HepG2 (cell line): Measurements from ENCODE around the gene COL26A1. TPM values are rescaled to one million over a fixed set of nuclear protein-coding genes. Genes with fewer than 3 reads are reported as not detected.
A peak's percentile ranks its signal among the peaks of the same experiment; 100 is the strongest.

Source experiments
- ARNT ChIP-seq: fragments of 450-650 bp; IDR thresholded peaks from 2 replicates; pipeline ENCODE4 v1.6.1; 2017
- BCL6 ChIP-seq: IDR thresholded peaks from 2 replicates; pipeline ENCODE4 v1.6.1; 2016; ENCODE audit warnings: missing genetic modification reagents, missing compliant biosample characterization
- CBX2 ChIP-seq, 2 experiments: fragments of 200-600 bp in 1 of 2; sonication (generic); formaldehyde crosslinking in 1 of 2; IDR thresholded peaks; 2 replicates each; pipeline versions ENCODE4 v1.7.0 to v1.8.1; 2018 to 2022; ENCODE audit warnings: low read depth in 2 of 2, low read length in 1 of 2, mild to moderate bottlenecking in 1 of 2, missing genetic modification reagents in 1 of 2
- CBX5 ChIP-seq: sonication (generic); formaldehyde crosslinking; IDR thresholded peaks from 2 replicates; pipeline ENCODE4 v1.4.0; 2020; ENCODE audit warnings: missing genetic modification reagents, borderline replicate concordance
- ETV5 ChIP-seq: IDR thresholded peaks from 2 replicates; pipeline ENCODE4 v1.6.1; 2018; ENCODE audit warnings: missing biosample characterization, missing genetic modification reagents, inconsistent platforms, borderline replicate concordance
- GTF3A ChIP-seq: sonication (generic); formaldehyde crosslinking; conservative IDR thresholded peaks from 2 replicates; pipeline ENCODE4 v1.4.0; 2020; ENCODE audit warnings: mild to moderate bottlenecking, missing genetic modification reagents
- HCFC1 ChIP-seq: fragments of 150-350 bp; IDR thresholded peaks from 2 replicates; pipeline ENCODE4 v1.6.1; 2014; ENCODE audit warnings: low read depth, low read length
- KDM4B ChIP-seq: sonication (generic); formaldehyde crosslinking; IDR thresholded peaks from 2 replicates; pipeline ENCODE4 v1.4.0; 2020; ENCODE audit warnings: missing genetic modification reagents
- NR2F2 ChIP-seq: IDR thresholded peaks from 2 replicates; pipeline ENCODE4 v1.6.1; 2012; ENCODE audit warnings: low read depth, inconsistent platforms, borderline replicate concordance
- SMC3 ChIP-seq: IDR thresholded peaks from 2 replicates; pipeline ENCODE4 v1.6.1; 2011; ENCODE audit warnings: low read length, improper control_type of control experiment
- SRSF1 ChIP-seq: fragments of 200-400 bp; formaldehyde crosslinking; optimal IDR thresholded peaks from 2 replicates; pipeline ENCODE3; 2017; ENCODE audit warnings: mild to moderate bottlenecking, low read depth, low read length, moderate library complexity
- SSRP1 ChIP-seq: IDR thresholded peaks from 2 replicates; pipeline ENCODE4 v1.6.1; 2016; ENCODE audit warnings: control low read depth
- SUZ12 ChIP-seq: fragments of 150-350 bp; IDR thresholded peaks from 2 replicates; pipeline ENCODE4 v1.6.1; 2014; ENCODE audit warnings: low read depth, low read length
- ZFP41 ChIP-seq: sonication (generic); formaldehyde crosslinking; IDR thresholded peaks from 2 replicates; pipeline ENCODE4 v1.4.0; 2020; ENCODE audit warnings: mild to moderate bottlenecking, missing genetic modification reagents, borderline replicate concordance
- ZNF253 ChIP-seq: sonication (generic); formaldehyde crosslinking; IDR thresholded peaks from 2 replicates; pipeline ENCODE4 v1.8.0; 2022; ENCODE audit warnings: mild to moderate bottlenecking, missing genetic modification reagents, borderline replicate concordance
- ZNF709 ChIP-seq: sonication (generic); formaldehyde crosslinking; IDR thresholded peaks from 2 replicates; pipeline ENCODE4 v1.5.0; 2020; ENCODE audit warnings: mild to moderate bottlenecking, missing genetic modification reagents
- ZNF761 ChIP-seq: sonication (generic); formaldehyde crosslinking; conservative IDR thresholded peaks from 2 replicates; pipeline ENCODE4 v1.4.0; 2020; ENCODE audit warnings: mild to moderate bottlenecking, missing genetic modification reagents
- ZNF792 ChIP-seq: IDR thresholded peaks from 2 replicates; pipeline ENCODE4 v1.6.1; 2016
- ZSCAN31 ChIP-seq: sonication (generic); formaldehyde crosslinking; IDR thresholded peaks from 2 replicates; pipeline ENCODE4 v1.5.0; 2020; ENCODE audit warnings: low read depth, mild to moderate bottlenecking, missing genetic modification reagents
- polyA plus RNA-seq, 8 experiments: library from polyadenylated mRNA; depleted of rRNA in 3 of 8; stranded (reverse) in 7 of 8; unstranded in 1 of 8; fragments of >200 nt; fragmentation: Illumina TruSeq in 4 of 8; extraction: Trizol in 4 of 8; gene quantifications; 2 replicates each; pipeline versions ENCODE4 v1.2.1 to v1.2.3, GENCODE V29; 2011 to 2016; ENCODE audit warnings: low read depth in 4 of 8, missing spikeins in 1 of 8, mixed read lengths in 1 of 8; ENCODE audit not compliant: insufficient read depth in 1 of 8
- total RNA-seq, 5 experiments: library from RNA; depleted of rRNA; stranded (reverse); fragments of >200 nt; fragmentation: Illumina TruSeq; extraction: Trizol; gene quantifications; 2 replicates each; pipeline ENCODE4 v1.2.3, GENCODE V29; 2016; ENCODE audit warnings: low read depth in 1 of 5
- TF ChIP-seq, protein P1 (sequence below): sonication (generic); formaldehyde crosslinking; IDR thresholded peaks from 2 replicates; pipeline ENCODE4 v1.5.0; 2020; ENCODE audit warnings: mild to moderate bottlenecking, missing genetic modification reagents, borderline replicate concordance
- TF ChIP-seq, protein P2 (sequence below): fragments of 450-650 bp; IDR thresholded peaks from 2 replicates; pipeline ENCODE4 v1.6.1; 2017
- TF ChIP-seq, protein P3 (sequence below): sonication (generic); formaldehyde crosslinking; IDR thresholded peaks from 2 replicates; pipeline ENCODE4 v1.4.0; 2020; ENCODE audit warnings: missing genetic modification reagents

Gene COL26A1
- total and polyA plus RNA-seq, 2 of the 13 experiments (the other 11 are each of a cell fraction or from before 2014, with no cell fraction given), result 7.8 to 9.2 TPM

DNA sequence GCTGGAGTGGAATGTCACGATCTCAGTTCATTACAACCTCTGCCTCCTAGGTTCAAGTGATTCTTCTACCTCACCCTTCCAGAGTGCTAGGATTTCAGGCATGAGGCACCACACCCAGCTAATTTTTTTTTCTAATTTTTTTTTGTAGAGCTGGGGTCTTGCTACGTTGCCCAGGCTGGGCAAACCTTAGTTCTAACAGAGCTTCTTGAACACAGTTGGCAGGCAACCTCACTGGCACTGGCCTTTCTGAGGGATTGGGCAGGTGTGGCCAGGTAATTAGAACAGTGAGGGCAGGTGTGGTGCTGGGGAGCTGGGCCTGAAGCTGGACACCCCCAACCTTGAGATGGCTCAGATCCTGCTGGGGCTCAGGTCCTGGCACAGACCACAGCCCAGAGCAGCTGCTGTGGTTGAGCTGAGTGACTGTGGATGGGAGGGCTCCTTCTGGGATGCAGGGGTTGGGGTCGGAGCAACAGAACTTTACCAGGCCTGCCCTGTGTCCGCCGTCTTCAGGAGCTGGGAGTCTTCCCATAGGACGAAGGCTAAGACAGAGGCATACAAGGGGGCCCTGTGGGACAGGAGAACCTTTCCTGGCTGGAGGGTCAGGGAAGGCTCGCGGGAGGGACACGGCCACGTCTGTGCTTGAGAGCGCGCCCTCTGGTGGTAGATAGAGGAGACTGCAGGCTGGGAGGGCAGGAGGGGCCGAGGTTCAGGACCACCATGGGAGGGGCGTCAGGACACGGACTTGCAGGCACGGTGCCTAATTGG is 48.2 kb downstream of the COL26A1 start (continued):
- TF ChIP-seq, protein P1, sequence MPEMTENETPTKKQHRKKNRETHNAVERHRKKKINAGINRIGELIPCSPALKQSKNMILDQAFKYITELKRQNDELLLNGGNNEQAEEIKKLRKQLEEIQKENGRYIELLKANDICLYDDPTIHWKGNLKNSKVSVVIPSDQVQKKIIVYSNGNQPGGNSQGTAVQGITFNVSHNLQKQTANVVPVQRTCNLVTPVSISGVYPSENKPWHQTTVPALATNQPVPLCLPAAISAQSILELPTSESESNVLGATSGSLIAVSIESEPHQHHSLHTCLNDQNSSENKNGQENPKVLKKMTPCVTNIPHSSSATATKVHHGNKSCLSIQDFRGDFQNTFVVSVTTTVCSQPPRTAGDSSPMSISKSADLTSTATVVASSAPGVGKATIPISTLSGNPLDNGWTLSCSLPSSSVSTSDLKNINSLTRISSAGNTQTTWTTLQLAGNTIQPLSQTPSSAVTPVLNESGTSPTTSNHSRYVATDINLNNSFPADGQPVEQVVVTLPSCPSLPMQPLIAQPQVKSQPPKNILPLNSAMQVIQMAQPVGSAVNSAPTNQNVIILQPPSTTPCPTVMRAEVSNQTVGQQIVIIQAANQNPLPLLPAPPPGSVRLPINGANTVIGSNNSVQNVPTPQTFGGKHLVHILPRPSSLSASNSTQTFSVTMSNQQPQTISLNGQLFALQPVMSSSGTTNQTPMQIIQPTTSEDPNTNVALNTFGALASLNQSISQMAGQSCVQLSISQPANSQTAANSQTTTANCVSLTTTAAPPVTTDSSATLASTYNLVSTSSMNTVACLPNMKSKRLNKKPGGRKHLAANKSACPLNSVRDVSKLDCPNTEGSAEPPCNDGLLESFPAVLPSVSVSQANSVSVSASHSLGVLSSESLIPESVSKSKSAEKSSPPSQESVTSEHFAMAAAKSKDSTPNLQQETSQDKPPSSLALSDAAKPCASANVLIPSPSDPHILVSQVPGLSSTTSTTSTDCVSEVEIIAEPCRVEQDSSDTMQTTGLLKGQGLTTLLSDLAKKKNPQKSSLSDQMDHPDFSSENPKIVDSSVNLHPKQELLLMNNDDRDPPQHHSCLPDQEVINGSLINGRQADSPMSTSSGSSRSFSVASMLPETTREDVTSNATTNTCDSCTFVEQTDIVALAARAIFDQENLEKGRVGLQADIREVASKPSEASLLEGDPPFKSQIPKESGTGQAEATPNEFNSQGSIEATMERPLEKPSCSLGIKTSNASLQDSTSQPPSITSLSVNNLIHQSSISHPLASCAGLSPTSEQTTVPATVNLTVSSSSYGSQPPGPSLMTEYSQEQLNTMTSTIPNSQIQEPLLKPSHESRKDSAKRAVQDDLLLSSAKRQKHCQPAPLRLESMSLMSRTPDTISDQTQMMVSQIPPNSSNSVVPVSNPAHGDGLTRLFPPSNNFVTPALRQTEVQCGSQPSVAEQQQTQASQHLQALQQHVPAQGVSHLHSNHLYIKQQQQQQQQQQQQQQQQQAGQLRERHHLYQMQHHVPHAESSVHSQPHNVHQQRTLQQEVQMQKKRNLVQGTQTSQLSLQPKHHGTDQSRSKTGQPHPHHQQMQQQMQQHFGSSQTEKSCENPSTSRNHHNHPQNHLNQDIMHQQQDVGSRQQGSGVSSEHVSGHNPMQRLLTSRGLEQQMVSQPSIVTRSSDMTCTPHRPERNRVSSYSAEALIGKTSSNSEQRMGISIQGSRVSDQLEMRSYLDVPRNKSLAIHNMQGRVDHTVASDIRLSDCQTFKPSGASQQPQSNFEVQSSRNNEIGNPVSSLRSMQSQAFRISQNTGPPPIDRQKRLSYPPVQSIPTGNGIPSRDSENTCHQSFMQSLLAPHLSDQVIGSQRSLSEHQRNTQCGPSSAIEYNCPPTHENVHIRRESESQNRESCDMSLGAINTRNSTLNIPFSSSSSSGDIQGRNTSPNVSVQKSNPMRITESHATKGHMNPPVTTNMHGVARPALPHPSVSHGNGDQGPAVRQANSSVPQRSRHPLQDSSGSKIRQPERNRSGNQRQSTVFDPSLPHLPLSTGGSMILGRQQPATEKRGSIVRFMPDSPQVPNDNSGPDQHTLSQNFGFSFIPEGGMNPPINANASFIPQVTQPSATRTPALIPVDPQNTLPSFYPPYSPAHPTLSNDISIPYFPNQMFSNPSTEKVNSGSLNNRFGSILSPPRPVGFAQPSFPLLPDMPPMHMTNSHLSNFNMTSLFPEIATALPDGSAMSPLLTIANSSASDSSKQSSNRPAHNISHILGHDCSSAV (CRISPR knock-in tag), result no peak
- TF ChIP-seq, protein P2, sequence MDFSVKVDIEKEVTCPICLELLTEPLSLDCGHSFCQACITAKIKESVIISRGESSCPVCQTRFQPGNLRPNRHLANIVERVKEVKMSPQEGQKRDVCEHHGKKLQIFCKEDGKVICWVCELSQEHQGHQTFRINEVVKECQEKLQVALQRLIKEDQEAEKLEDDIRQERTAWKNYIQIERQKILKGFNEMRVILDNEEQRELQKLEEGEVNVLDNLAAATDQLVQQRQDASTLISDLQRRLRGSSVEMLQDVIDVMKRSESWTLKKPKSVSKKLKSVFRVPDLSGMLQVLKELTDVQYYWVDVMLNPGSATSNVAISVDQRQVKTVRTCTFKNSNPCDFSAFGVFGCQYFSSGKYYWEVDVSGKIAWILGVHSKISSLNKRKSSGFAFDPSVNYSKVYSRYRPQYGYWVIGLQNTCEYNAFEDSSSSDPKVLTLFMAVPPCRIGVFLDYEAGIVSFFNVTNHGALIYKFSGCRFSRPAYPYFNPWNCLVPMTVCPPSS, result no peak
- TF ChIP-seq ZNF761 (CRISPR knock-in tag), result 0 out of 2 replicates have a peak, but pooled peaks have one; percentile 26
- no peak for TF ChIP-seq ARNT
- TF ChIP-seq SRSF1, result no peak
- no peak for TF ChIP-seq SSRP1 (CRISPR knock-in tag)
- 0 out of 2 replicates have a peak, but pooled peaks have one; percentile 10 for TF ChIP-seq BCL6
- no peak; the same call in 1 of the 2 replicates for TF ChIP-seq ZNF253 (CRISPR knock-in tag)
- no peak for TF ChIP-seq HCFC1
- no peak for TF ChIP-seq CBX2 (IDR thresholded peaks at IDR 0.05; ENCODE audit: low read depth, low read length)
- no peak for TF ChIP-seq CBX2 (CRISPR knock-in tag; IDR thresholded peaks at IDR 0.05; ENCODE audit: low read depth)
- no peak for TF ChIP-seq CBX5 (CRISPR knock-in tag)
- TF ChIP-seq SMC3, result peak; percentile 71; the same call in 1 of the 2 replicates
- TF ChIP-seq ZNF709 (CRISPR knock-in tag), result no peak
- TF ChIP-seq ZSCAN31, result no peak
- no peak; the same call in 1 of the 2 replicates for TF ChIP-seq ZNF792 (CRISPR knock-in tag)
- TF ChIP-seq, protein P3, sequence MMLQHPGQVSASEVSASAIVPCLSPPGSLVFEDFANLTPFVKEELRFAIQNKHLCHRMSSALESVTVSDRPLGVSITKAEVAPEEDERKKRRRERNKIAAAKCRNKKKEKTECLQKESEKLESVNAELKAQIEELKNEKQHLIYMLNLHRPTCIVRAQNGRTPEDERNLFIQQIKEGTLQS (CRISPR knock-in tag), result no peak
- TF ChIP-seq KDM4B, result 0 out of 2 replicates have a peak, but pooled peaks have one; percentile 44
- TF ChIP-seq GTF3A (CRISPR knock-in tag), result no peak
- no peak for TF ChIP-seq ZFP41
- no peak for TF ChIP-seq NR2F2
- peak; percentile 9; the same call in 1 of the 2 replicates for TF ChIP-seq ETV5 (CRISPR knock-in tag)
- no peak for TF ChIP-seq SUZ12
